Putamen (tissue), 1 donor: Measurements from ENCODE around the gene KCNA1.
A peak's percentile ranks its signal among the peaks of the same experiment; 100 is the strongest.

ENCODE experiments used
- DNase-seq: peaks from one replicate; pipeline ENCODE4 v3.0.0-alpha.2; 2016; ENCODE audit warnings: low spot score

The KCNA1 gene

GRCh38 chr12:4911316-4911994 is 1.8 kb downstream of the KCNA1 start:
- no peak for DNase-seq

DNA sequence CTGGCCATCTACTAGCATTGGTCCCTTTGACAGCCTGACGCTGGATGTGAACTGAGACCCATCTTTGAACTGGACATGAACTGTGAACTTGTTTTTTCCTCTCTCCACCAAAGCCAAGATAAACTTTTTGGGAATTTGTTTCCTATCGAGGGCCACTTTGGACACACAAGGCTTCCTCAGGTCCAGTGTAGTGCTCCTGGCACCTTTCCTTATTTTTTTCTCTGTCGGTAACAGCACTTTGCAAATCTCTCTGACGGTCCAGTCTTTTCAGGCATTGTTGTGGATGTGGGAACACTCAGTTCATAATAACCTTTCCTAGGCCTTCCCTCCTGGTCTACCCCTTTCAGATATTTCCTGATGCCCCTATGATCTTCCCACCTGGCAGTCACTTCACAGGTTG is 5.0 kb downstream of the KCNA1 start:
- no peak for DNase-seq

DNA sequence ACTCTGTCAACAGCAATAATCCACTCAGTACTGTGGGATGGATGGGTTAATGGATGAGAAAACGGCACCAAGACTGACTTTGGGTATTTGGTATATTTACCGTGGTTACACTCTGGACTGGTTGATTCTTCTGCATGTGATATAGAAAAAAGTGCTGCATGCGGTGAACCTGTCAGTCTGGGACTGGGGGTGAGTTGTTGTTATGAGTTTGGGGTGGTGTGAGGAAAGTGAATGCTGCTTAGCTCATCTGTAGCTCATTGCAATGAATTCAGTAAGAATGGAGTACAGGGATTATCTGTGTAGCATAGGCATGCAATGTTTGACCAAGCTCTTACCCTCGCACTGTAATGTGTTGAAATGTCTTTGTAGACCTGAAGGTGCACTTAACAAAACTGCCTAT is 6.0 kb downstream of the KCNA1 start:
- DNase-seq: no peak

DNA sequence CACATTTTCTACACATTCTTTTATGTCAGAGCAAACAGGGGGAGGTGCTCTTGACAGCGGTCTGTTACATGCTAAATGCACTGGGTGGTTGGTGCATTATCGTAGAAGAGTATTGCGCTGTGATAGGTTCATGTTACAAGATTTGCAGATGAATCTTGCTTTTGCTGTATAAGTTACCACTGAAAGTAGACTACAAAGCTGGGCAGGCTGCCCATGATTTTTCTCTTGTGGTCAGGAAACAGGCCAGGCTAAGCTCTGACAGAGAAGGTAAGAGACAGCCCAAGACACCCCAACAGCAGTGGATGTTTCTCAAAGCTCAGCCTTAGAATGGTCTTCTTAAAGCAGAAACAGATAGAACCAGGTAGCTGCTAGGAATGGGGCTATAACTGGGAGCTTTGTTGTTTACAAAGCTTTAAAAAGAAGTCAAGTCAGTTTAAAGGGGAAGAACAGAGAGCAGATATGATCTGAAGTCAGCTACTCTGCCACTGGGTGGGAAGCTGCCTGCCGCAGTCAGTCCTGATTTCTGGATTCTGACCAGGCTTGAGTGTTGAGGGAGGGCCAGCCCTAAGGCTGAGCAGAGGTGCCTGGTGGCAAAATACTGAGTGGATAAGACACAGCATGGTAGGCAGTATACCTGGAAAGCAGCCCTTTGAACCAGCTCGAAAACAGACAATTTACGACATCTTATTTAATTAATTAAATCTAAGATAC is 9.4 kb downstream of the KCNA1 start:
- no peak for DNase-seq

DNA sequence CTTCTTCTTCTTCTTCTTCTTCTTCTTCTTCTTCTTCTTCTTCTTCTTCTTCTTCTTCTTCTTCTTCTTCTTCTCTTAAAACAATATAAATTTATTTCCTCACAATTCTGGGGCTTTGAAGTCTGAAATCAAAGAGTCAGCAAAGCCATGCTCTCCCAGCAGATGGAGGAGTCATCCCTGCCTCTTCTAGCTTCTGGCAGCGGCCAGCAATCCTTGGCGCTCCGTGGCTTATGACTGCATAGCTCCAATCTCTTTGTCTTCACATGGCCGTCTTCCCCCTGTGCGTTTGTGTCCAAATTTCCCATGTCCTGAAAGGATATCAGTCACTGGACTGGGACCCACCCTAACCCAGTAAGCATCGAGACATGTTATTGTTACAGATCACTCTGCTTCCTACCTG is 22.9 kb downstream of the KCNA1 start:
- no peak for DNase-seq

GRCh38 chr12:4933411-4933810 is 23.7 kb downstream of the KCNA1 start:
- no peak for DNase-seq

DNA sequence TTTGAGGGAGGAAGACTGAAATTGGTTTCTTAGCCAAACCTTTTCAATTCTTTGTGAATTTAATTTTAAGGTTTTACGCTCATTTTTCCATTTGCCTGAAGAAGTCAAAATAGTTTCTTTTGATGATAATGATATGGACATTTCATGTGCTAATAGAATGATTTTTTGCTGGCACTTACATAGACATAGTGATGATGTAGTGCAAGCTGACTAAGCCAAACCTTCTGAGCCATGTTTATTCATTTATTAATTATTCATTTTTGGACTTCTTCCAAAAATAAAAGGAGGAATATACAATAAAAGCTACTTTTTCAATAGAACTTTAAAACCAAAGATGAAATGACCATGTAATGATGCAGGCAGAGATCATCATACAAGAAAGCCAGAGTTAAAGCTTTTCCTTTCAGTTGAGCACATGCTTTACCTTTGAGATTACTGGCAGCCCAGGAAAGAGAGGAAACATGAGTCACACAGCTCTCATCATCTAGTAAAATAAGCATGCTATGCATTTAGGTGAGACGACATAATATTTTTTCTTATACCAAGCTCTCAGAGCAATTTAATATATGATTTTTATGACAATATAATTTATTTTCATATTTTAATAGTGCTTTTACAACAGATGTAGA is 24.8 kb downstream of the KCNA1 start:
- no peak for DNase-seq

- DNase-seq: no peak
Observed at GRCh38 chr12:4938900-4939299, 29.2 kb downstream of the KCNA1 start.

- DNase-seq: peak; percentile 73
Observed at GRCh38 chr12:4939418-4940023, 29.8 kb downstream of the KCNA1 start.

GRCh38 chr12:4943067-4943937 is 33.6 kb downstream of the KCNA1 start:
- DNase-seq: no peak

GRCh38 chr12:4943938-4944284 is 34.2 kb downstream of the KCNA1 start:
- DNase-seq: no peak

GRCh38 chr12:4947253-4947652 is 37.5 kb downstream of the KCNA1 start:
- no peak for DNase-seq

DNA sequence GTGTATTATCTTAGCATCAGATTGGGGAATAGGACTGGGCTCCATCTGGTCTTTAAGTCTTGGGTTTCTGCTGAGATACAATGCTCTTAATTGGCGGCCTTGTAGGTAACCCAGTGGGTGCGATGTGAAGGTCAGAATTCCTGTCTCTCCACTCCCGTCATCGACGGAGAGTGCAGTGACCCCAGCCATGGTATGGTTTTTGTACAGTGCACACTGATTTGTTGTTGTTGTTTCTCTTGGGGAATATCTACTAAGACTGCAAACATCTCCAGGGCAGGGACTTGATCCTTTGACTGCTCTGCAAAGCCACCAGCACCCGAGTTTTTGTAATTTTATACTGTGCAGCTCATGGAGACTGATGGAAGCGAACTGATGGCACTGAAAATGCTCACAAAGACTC is 41.4 kb downstream of the KCNA1 start:
- DNase-seq: no peak

GRCh38 chr12:4951601-4952000 is 41.9 kb downstream of the KCNA1 start:
- DNase-seq: no peak

- DNase-seq: no peak
Observed at GRCh38 chr12:4954621-4955354, 45.1 kb downstream of the KCNA1 start.

GRCh38 chr12:4956054-4956453 is 46.3 kb downstream of the KCNA1 start:
- DNase-seq: peak; percentile 50

- DNase-seq: no peak
Observed at GRCh38 chr12:4956968-4957367, 47.3 kb downstream of the KCNA1 start.

- DNase-seq: no peak
Observed at GRCh38 chr12:4957761-4958160, 48.1 kb downstream of the KCNA1 start.

DNA sequence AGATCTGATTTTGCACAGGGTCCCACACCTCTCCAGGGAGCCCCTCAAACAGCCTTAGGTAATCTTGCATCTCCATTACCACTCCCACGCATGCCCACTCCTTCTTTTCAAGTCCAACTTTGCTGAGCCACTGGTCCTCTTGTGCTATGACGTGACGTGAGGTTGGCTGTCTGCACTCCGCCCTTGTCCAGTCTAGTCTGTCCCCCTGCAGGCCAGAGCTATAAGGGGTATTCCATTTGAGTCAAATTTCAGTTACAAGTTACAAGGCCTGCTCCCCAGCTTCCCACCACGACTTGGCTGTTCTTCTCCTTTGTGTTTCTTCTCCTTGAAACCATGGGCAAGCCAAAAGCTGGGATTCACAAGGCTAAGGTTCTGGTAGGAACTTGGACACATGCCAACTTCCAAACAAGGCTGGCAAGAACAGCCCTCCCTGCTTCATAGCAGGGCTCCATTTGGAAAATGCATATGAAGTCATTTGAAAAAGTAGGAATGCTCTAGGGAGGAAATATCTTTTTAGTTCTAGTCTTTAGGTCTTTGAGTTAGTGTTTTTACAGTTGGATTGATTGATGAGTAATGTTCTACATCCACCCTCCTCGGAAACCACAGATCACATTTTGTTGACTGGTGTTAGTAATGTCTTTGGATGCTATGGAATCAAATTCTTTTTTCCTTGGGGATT is 49.1 kb downstream of the KCNA1 start:
- DNase-seq: no peak

- DNase-seq: no peak
Observed at GRCh38 chr12:4959381-4959780, 49.7 kb downstream of the KCNA1 start.

DNA sequence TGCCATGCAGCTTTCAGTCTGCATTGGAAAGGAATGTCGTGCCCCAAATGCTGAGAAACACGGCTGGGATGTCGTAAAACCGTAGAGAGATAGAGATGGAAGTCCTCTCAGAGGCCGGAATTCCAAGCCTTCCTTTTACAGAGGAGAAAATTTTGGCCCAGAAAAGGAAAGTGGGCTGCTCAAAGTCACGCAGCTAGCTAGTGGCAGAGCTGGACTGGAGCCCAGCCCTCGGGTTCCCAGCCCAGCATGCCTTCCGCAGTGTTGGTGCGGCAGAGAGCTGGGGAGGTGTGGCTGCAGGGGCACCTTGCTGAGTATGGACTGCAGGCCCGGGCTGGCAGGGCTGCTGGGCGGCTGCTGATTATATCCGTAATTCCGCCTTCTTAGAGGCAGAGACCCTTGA is 50.3 kb downstream of the KCNA1 start:
- no peak for DNase-seq
